T-cell (primary cell): ENCODE measurements around the gene ZMYM3. TPM values are rescaled to one million over a fixed set of nuclear protein-coding genes. Genes with fewer than 3 reads are reported as not detected.

ENCODE experiments used
- ATAC-seq, 4 experiments: fragments of 200-7000 bp in 3 of 4; fragments of 150-1000 bp in 1 of 4; cut with Tn5 transposase; replicated peaks in 1 of 4; 1 replicate in 3 of 4; 2 replicates in 1 of 4; pipeline ENCODE4 v1.10.0; 2021; ENCODE audit warnings: moderate library complexity in 3 of 4, mild to moderate bottlenecking in 2 of 4, moderate number of reproducible peaks in 1 of 4
- CTCF ChIA-PET, 2 donors: fragments of 300-600 bp; sonication (Branson Sonifier 250); formaldehyde crosslinking; loops; one replicate each; lab custom pipeline; 2022; ENCODE audit warnings: antibody characterized with exemption in 2 of 2; lab: Charles Lee
- POLR2A ChIA-PET, 2 donors: fragments of 300-600 bp; sonication (Branson Sonifier 250); formaldehyde crosslinking; loops; one replicate each; lab custom pipeline; 2022; ENCODE audit warnings: antibody characterized with exemption in 2 of 2; lab: Charles Lee
- DNase-seq, 35 experiments: peaks; one replicate each; pipeline versions ENCODE4 v3.0.0 to v3.0.0-alpha.2; 2013 to 2023
- H3K27ac ChIP-seq: one replicate; pipeline ENCODE4 v1.5.1; 2013; ENCODE audit warnings: low read length
- H3K27me3 ChIP-seq, 2 experiments: replicated peaks in 1 of 2; 1 replicate in 1 of 2; 2 replicates in 1 of 2; pipeline versions ENCODE4 v1.6.1 to v1.7.0; 2013; ENCODE audit warnings: low read length in 1 of 2, mixed read lengths in 1 of 2; ENCODE audit not compliant: control insufficient read depth in 2 of 2, insufficient read depth in 2 of 2; ENCODE audit errors: extremely low read depth in 1 of 2
- H3K36me3 ChIP-seq, 2 donors: 1 replicate in 1 of 2; 2 replicates in 1 of 2; pipeline versions ENCODE4 v1.6.1 to v1.7.0; 2013; ENCODE audit warnings: low read length in 1 of 2; ENCODE audit not compliant: control insufficient read depth in 2 of 2, insufficient read depth in 1 of 2; ENCODE audit errors: extremely low read depth in 1 of 2
- H3K4me1 ChIP-seq, 2 experiments: 1 replicate in 1 of 2; 2 replicates in 1 of 2; pipeline versions ENCODE4 v1.6.1 to v1.7.0; 2013; ENCODE audit warnings: low read length in 2 of 2, mixed read lengths in 1 of 2; ENCODE audit not compliant: insufficient read depth in 2 of 2, control insufficient read depth in 1 of 2; ENCODE audit errors: extremely low read depth in 1 of 2
- H3K4me3 ChIP-seq, 2 donors: 1 replicate in 1 of 2; 2 replicates in 1 of 2; pipeline versions ENCODE4 v1.5.1 to v1.7.0; 2013; ENCODE audit warnings: mild to moderate bottlenecking in 2 of 2, low read length in 1 of 2, moderate library complexity in 1 of 2; ENCODE audit not compliant: control insufficient read depth in 1 of 2; ENCODE audit errors: extremely low read depth in 1 of 2
- H3K9me3 ChIP-seq: 2 replicates; pipeline ENCODE4 v1.7.0; 2013
- H3K27ac Mint-ChIP-seq, 2 donors: one replicate each; pipeline ENCODE4 v1.8.0; 2020 to 2021; ENCODE audit warnings: mild to moderate bottlenecking in 2 of 2, mixed read lengths in 2 of 2
- H3K27me3 Mint-ChIP-seq, 2 donors: one replicate each; pipeline ENCODE4 v1.8.0; 2021 to 2022; ENCODE audit warnings: mixed read lengths in 2 of 2
- H3K36me3 Mint-ChIP-seq: one replicate; pipeline ENCODE4 v1.8.0; 2021; ENCODE audit warnings: mixed read lengths
- H3K4me1 Mint-ChIP-seq, 3 donors: one replicate each; pipeline ENCODE4 v1.8.0; 2020 to 2022; ENCODE audit warnings: mixed read lengths in 3 of 3, mild to moderate bottlenecking in 1 of 3
- H3K4me3 Mint-ChIP-seq, 3 donors: one replicate each; pipeline ENCODE4 v1.8.0; 2020 to 2022; ENCODE audit warnings: mild to moderate bottlenecking in 3 of 3, mixed read lengths in 3 of 3, moderate library complexity in 3 of 3
- H3K9me3 Mint-ChIP-seq, 3 donors: one replicate each; pipeline ENCODE4 v1.8.0; 2020 to 2022; ENCODE audit warnings: mixed read lengths in 3 of 3
- WGBS: methylation state at CpG from one replicate; pipeline ENCODE4 v1.1.5; 2013; ENCODE audit warnings: missing lambda C conversion rate; ENCODE audit not compliant: insufficient coverage; 5-methylcytosine and 5-hydroxymethylcytosine counted together
- total RNA-seq, 35 experiments: library from RNA in 6 of 35; stranded (reverse) in 6 of 35; fragments of 120-200 nt in 1 of 35; gene quantifications; one replicate each; pipeline versions ENCODE4 v1.2.1 to v1.2.4 and lab custom pipeline; 2013 to 2026

The ZMYM3 gene
- total RNA-seq, 5 donors from 2014 or later (not counting 1 experiment from before 2014, with no cell fraction given), result 23.6 to 32.4 (median 28.7) TPM

GRCh38 chrX:71256051-71256450 is 2.1 kb upstream of the ZMYM3 start:
- Mint-ChIP-seq H3K4me3 (peak overlapping the region; percentile 89 to 92 (median 89)), H3K27me3 (no peaks in the 10 kb centered on the region), H3K9me3 (no peaks in the 10 kb centered on the region), H3K4me1 (peaks cover 20 to 31% (median 26%) of the 10 kb centered on the region in 3 donors), H3K36me3 (no peaks in the 10 kb centered on the region), H3K27ac (peak overlapping the region; percentile 89 to 93)
- DNase-seq (no peak), ATAC-seq (no peak)
- H3K36me3 ChIP-seq, result no peaks in the 10 kb centered on the region
- no peak overlapping the region for H3K4me3 ChIP-seq
- POLR2A ChIA-PET, result interaction anchor here in 1 of 2 donors (0.6 kb wide), 1 partner anchor 32 kb away, joined by 3 read pairs; no protein-coding TSS in a partner anchor
- peak overlapping the region; percentile 90 for H3K27ac ChIP-seq
- peaks cover 0 to 26% of the 10 kb centered on the region in 2 experiments for H3K4me1 ChIP-seq
- CTCF ChIA-PET, result interaction anchor here in 1 of 2 donors (0.5 kb wide), 1 partner anchor 25 kb away, joined by 3 read pairs; no protein-coding TSS in a partner anchor
- whole genome bisulfite sequencing, result no CpG with 5 or more reads among the region's 6 CpGs
- no peaks in the 10 kb centered on the region for H3K27me3 ChIP-seq
- no peaks in the 10 kb centered on the region for H3K9me3 ChIP-seq

- Mint-ChIP-seq H3K4me3 (peak overlapping the region; percentile 89 to 92 (median 89)), H3K4me1 (peaks cover 21 to 34% (median 26%) of the 10 kb centered on the region in 3 donors), H3K27me3 (no peaks in the 10 kb centered on the region), H3K9me3 (no peaks in the 10 kb centered on the region), H3K27ac (peak overlapping the region; percentile 89 to 93), H3K36me3 (peaks cover 7% of the 10 kb centered on the region)
- Histone ChIP-seq H3K36me3 (peaks cover 0 to 11% of the 10 kb centered on the region in 2 donors), H3K4me1 (peaks cover 0 to 26% of the 10 kb centered on the region in 2 experiments), H3K27ac (no peak overlapping the region), H3K9me3 (no peaks in the 10 kb centered on the region), H3K4me3 (peak overlapping the region; percentile 67 to 86), H3K27me3 (no peaks in the 10 kb centered on the region)
- ChIA-PET CTCF (interaction anchor here (0.5 to 2.1 kb wide), 8 partner anchors 9 to 397 kb away, joined by 3 to 22 read pairs (median 4); partner anchors contain the start of genes NONO (in 2 of the 2) and TAF1 (in 1 of the 2)), POLR2A (interaction anchor here (0.5 to 1.6 kb wide), 4 partner anchors 30 to 113 kb away, joined by 3 to 9 read pairs (median 6); partner anchors contain the start of genes NONO (in 1 of the 2) and TAF1 (in 1 of the 2))
- WGBS, result 0% methylated on average over 10 of the region's 35 CpGs
- DNase-seq (peak in 20 of 35 experiments; percentile 8 to 46 (median 18)), ATAC-seq (no peak)
Observed at GRCh38 chrX:71253253-71254091, 468 bp downstream of the ZMYM3 start.

GRCh38 chrX:71252221-71252620 is 1.7 kb downstream of the ZMYM3 start:
- ChIA-PET POLR2A (no interaction called here), CTCF (no interaction called here)
- Mint-ChIP-seq H3K9me3 (no peaks in the 10 kb centered on the region), H3K27ac (no peak overlapping the region), H3K4me1 (peaks cover 21 to 34% (median 26%) of the 10 kb centered on the region in 3 donors), H3K27me3 (no peaks in the 10 kb centered on the region), H3K36me3 (peaks cover 7% of the 10 kb centered on the region), H3K4me3 (peak overlapping the region; percentile 21 to 92 (median 89))
- no peak overlapping the region for H3K4me3 ChIP-seq
- ATAC-seq (no peak), DNase-seq (no peak)
- H3K36me3 ChIP-seq, result peaks cover 0 to 22% of the 10 kb centered on the region in 2 donors
- no peak overlapping the region for H3K27ac ChIP-seq
- H3K9me3 ChIP-seq, result no peaks in the 10 kb centered on the region
- H3K27me3 ChIP-seq, result no peaks in the 10 kb centered on the region
- H3K4me1 ChIP-seq, result peaks cover 0 to 26% of the 10 kb centered on the region in 2 experiments
- WGBS, result no CpG with 5 or more reads among the region's 2 CpGs

GRCh38 chrX:71251466-71251973 is 2.4 kb downstream of the ZMYM3 start:
- Mint-ChIP-seq H3K27me3 (peaks cover 0 to 3% of the 10 kb centered on the region in 2 donors), H3K9me3 (no peaks in the 10 kb centered on the region), H3K4me1 (peaks cover 21 to 34% (median 26%) of the 10 kb centered on the region in 3 donors), H3K4me3 (peak overlapping the region in 2 of 3 donors; percentile 89 to 92), H3K27ac (peak overlapping the region in 1 of 2 donors; percentile 22), H3K36me3 (peaks cover 9% of the 10 kb centered on the region)
- no peaks in the 10 kb centered on the region for H3K9me3 ChIP-seq
- no CpG with 5 or more reads among the region's 8 CpGs for WGBS
- CTCF ChIA-PET, result interaction anchor here in 1 of 2 donors (0.6 kb wide), 1 partner anchor 32 kb away, joined by 3 read pairs; the partner anchor contains the start of gene NONO
- no peaks in the 10 kb centered on the region for H3K27me3 ChIP-seq
- H3K4me1 ChIP-seq, result peaks cover 0 to 26% of the 10 kb centered on the region in 2 experiments
- ATAC-seq (no peak), DNase-seq (no peak)
- POLR2A ChIA-PET, result no interaction called here
- H3K27ac ChIP-seq, result no peak overlapping the region
- H3K4me3 ChIP-seq, result no peak overlapping the region
- peaks cover 0 to 28% of the 10 kb centered on the region in 2 donors for H3K36me3 ChIP-seq

GRCh38 chrX:71250841-71251240 is 3.1 kb downstream of the ZMYM3 start:
- Mint-ChIP-seq H3K4me1 (peaks cover 21 to 33% (median 25%) of the 10 kb centered on the region in 3 donors), H3K27me3 (peaks cover 0 to 3% of the 10 kb centered on the region in 2 donors), H3K9me3 (no peaks in the 10 kb centered on the region), H3K27ac (peak overlapping the region; percentile 1 to 11), H3K36me3 (peaks cover 11% of the 10 kb centered on the region), H3K4me3 (no peak overlapping the region)
- Histone ChIP-seq H3K27ac (no peak overlapping the region), H3K4me3 (no peak overlapping the region), H3K4me1 (peaks cover 0 to 26% of the 10 kb centered on the region in 2 experiments), H3K27me3 (no peaks in the 10 kb centered on the region), H3K9me3 (no peaks in the 10 kb centered on the region), H3K36me3 (peaks cover 0 to 34% of the 10 kb centered on the region in 2 donors)
- POLR2A ChIA-PET, result no interaction called here
- 97% methylated on average over 4 of the region's 9 CpGs for WGBS
- DNase-seq (no peak), ATAC-seq (no peak)
- CTCF ChIA-PET, result no interaction called here

- no peak overlapping the region for H3K27ac Mint-ChIP-seq
- ChIA-PET POLR2A (interaction anchor here in 1 of 2 donors (0.6 kb wide), 1 partner anchor 22 kb away, joined by 3 read pairs; the partner anchor contains the start of gene GJB1), CTCF (interaction anchor here in 1 of 2 donors (0.7 kb wide), 1 partner anchor 9 kb away, joined by 4 read pairs; the partner anchor contains the start of gene ZMYM3)
- no peaks in the 10 kb centered on the region for H3K9me3 ChIP-seq
- DNase-seq (no peak), ATAC-seq (no peak)
- H3K9me3 Mint-ChIP-seq, result no peaks in the 10 kb centered on the region
- H3K27ac ChIP-seq, result no peak overlapping the region
- H3K4me1 Mint-ChIP-seq, result no peaks in the 10 kb centered on the region
- no peak overlapping the region for H3K4me3 Mint-ChIP-seq
- no peak overlapping the region for H3K4me3 ChIP-seq
- no peaks in the 10 kb centered on the region for H3K27me3 ChIP-seq
- H3K27me3 Mint-ChIP-seq, result peaks cover 0 to 3% of the 10 kb centered on the region in 2 donors
- no peaks in the 10 kb centered on the region for H3K4me1 ChIP-seq
- H3K36me3 Mint-ChIP-seq, result peaks cover 52% of the 10 kb centered on the region
- 88% methylated on average over 1 of the region's 2 CpGs for WGBS
- H3K36me3 ChIP-seq, result peaks cover 8 to 69% of the 10 kb centered on the region in 2 donors
Observed at GRCh38 chrX:71245159-71245558, 8.8 kb downstream of the ZMYM3 start.
